ENCODE data around the gene MPC1L. TPM values are rescaled to one million over a fixed set of nuclear protein-coding genes. Genes with fewer than 3 reads are reported as not detected.
A peak's percentile ranks its signal among the peaks of the same experiment; 100 is the strongest.
"Not testable (repeated sequence)": the region's sequence is repeated elsewhere in the genome, so short reads cannot be mapped to it uniquely, and the experiment has no call there.

MPC1L gene
- not detected in 2 replicates for total RNA-seq
- long read RNA-seq: 0 reads

- no peaks in the 10 kb centered on the region for H3K27me3 Mint-ChIP-seq (ENCODE audit: unreplicated experiment)
- H3K4me3 Mint-ChIP-seq (ENCODE audit: unreplicated experiment): no peak within 1 kb of the TSS
- H3K36me3 Mint-ChIP-seq (ENCODE audit: unreplicated experiment): peaks cover 7% of the 10 kb centered on the region
- TF ChIP-seq CTCF (IDR thresholded peaks at IDR 0.05): no peak
- H3K27ac Mint-ChIP-seq (ENCODE audit: unreplicated experiment): no peak within 1 kb of the TSS
- no peak for DNase-seq (ENCODE audit: extremely low spot score, unreplicated experiment)
- H3K9me3 Mint-ChIP-seq (ENCODE audit: unreplicated experiment): no peaks in the 10 kb centered on the region
- H3K4me1 Mint-ChIP-seq (ENCODE audit: unreplicated experiment): no peaks in the 10 kb centered on the region
These were observed at the start of gene MPC1L for GRCh38 chrX:40623139-40623536. Gene MPC1L (plus strand): TSS chrX:40623428. CDS start chrX:40623566, 138 bp downstream.

GRCh38 chrX:40573763-40574162, 49.5 kb upstream of the MPC1L start:
- no peaks in the 10 kb centered on the region for H3K4me1 Mint-ChIP-seq (ENCODE audit: unreplicated experiment)
- DNase-seq (ENCODE audit: extremely low spot score, unreplicated experiment): no peak

GRCh38 chrX:40575411-40575810, 47.8 kb upstream of the MPC1L start:
- not testable (repeated sequence) for H3K4me1 Mint-ChIP-seq (ENCODE audit: unreplicated experiment); H3K4me3 Mint-ChIP-seq (ENCODE audit: unreplicated experiment); H3K27ac Mint-ChIP-seq (ENCODE audit: unreplicated experiment); DNase-seq (ENCODE audit: extremely low spot score, unreplicated experiment); H3K36me3 Mint-ChIP-seq (ENCODE audit: unreplicated experiment); H3K27me3 Mint-ChIP-seq (ENCODE audit: unreplicated experiment); H3K9me3 Mint-ChIP-seq (ENCODE audit: unreplicated experiment)

More at GRCh38 chrX:40573763-40574162, 49.5 kb upstream of the MPC1L start:
- TF ChIP-seq CTCF (IDR thresholded peaks at IDR 0.05): peak; percentile 55
- H3K27me3 Mint-ChIP-seq (ENCODE audit: unreplicated experiment): peaks cover 14% of the 10 kb centered on the region
- H3K27ac Mint-ChIP-seq (ENCODE audit: unreplicated experiment): no peak overlapping the region
- H3K36me3 Mint-ChIP-seq (ENCODE audit: unreplicated experiment): no peaks in the 10 kb centered on the region
- H3K4me3 Mint-ChIP-seq (ENCODE audit: unreplicated experiment): no peak overlapping the region
- H3K9me3 Mint-ChIP-seq (ENCODE audit: unreplicated experiment): no peaks in the 10 kb centered on the region

GRCh38 chrX:40576291-40576690, 46.9 kb upstream of the MPC1L start:
- Mint-ChIP-seq H3K36me3 (ENCODE audit: unreplicated experiment) (no peaks in the 10 kb centered on the region), H3K9me3 (ENCODE audit: unreplicated experiment) (no peaks in the 10 kb centered on the region), H3K27ac (ENCODE audit: unreplicated experiment) (no peak overlapping the region), H3K4me1 (ENCODE audit: unreplicated experiment) (no peaks in the 10 kb centered on the region), H3K27me3 (ENCODE audit: unreplicated experiment) (no peaks in the 10 kb centered on the region), H3K4me3 (ENCODE audit: unreplicated experiment) (no peak overlapping the region)
- no peak for TF ChIP-seq CTCF (IDR thresholded peaks at IDR 0.05)
- DNase-seq (ENCODE audit: extremely low spot score, unreplicated experiment): no peak

GRCh38 chrX:40578039-40578695, 45.1 kb upstream of the MPC1L start:
- Mint-ChIP-seq H3K27ac (ENCODE audit: unreplicated experiment) (no peak overlapping the region), H3K36me3 (ENCODE audit: unreplicated experiment) (no peaks in the 10 kb centered on the region), H3K4me3 (ENCODE audit: unreplicated experiment) (no peak overlapping the region), H3K4me1 (ENCODE audit: unreplicated experiment) (peaks cover 8% of the 10 kb centered on the region), H3K9me3 (ENCODE audit: unreplicated experiment) (peaks cover 8% of the 10 kb centered on the region), H3K27me3 (ENCODE audit: unreplicated experiment) (no peaks in the 10 kb centered on the region)
- TF ChIP-seq CTCF (IDR thresholded peaks at IDR 0.05): no peak
- no peak for DNase-seq (ENCODE audit: extremely low spot score, unreplicated experiment)

Data from osteocyte (in vitro differentiated cells).